Heart left ventricle (tissue), 16 donors: ENCODE results near the gene PALLD. TPM values are rescaled to one million over a fixed set of nuclear protein-coding genes. Genes with fewer than 3 reads are reported as not detected.
A peak's percentile ranks its signal among the peaks of the same experiment; 100 is the strongest.

ENCODE experiments used
- ATAC-seq, 4 donors: fragments of 200-7000 bp; cut with Tn5 transposase; one replicate each; pipeline ENCODE4 v1.9.1; 2020 to 2022; ENCODE audit warnings: moderate library complexity in 4 of 4, mild to moderate bottlenecking in 3 of 4, moderate number of reproducible peaks in 1 of 4
- DNase-seq, 5 donors: peaks; one replicate each; pipeline ENCODE4 v3.0.0-alpha.2; 2020
- H3K27ac ChIP-seq, 12 donors: fragments of 200-600 bp; sonication (generic) in 4 of 12; one replicate each; pipeline versions ENCODE4 v1.5.0 to v1.8.0; 2016 to 2022; ENCODE audit warnings: mild to moderate bottlenecking in 2 of 12
- H3K27me3 ChIP-seq, 9 donors: fragments of 200-600 bp; sonication (generic) in 2 of 9; one replicate each; pipeline versions ENCODE4 v1.5.1 to v1.8.0; 2016 to 2022; ENCODE audit warnings: mild to moderate bottlenecking in 3 of 9
- H3K36me3 ChIP-seq, 9 donors: fragments of 200-600 bp; sonication (generic) in 2 of 9; one replicate each; pipeline versions ENCODE4 v1.5.0 to v1.8.0; 2018 to 2022; ENCODE audit warnings: mild to moderate bottlenecking in 2 of 9
- H3K4me1 ChIP-seq, 12 donors: fragments of 200-600 bp; sonication (generic) in 4 of 12; one replicate each; pipeline versions ENCODE4 v1.5.0 to v1.8.0; 2016 to 2022; ENCODE audit warnings: mild to moderate bottlenecking in 3 of 12
- H3K4me3 ChIP-seq, 12 donors: fragments of 200-600 bp; sonication (generic) in 4 of 12; one replicate each; pipeline versions ENCODE4 v1.5.0 to v1.8.0; 2017 to 2022; ENCODE audit warnings: mild to moderate bottlenecking in 9 of 12, moderate library complexity in 4 of 12
- H3K9me3 ChIP-seq, 12 donors: fragments of 200-600 bp; sonication (generic) in 4 of 12; one replicate each; pipeline versions ENCODE4 v1.5.0 to v1.8.0; 2016 to 2022; ENCODE audit warnings: mild to moderate bottlenecking in 1 of 12
- POLR2A ChIP-seq, 2 donors: fragments of 450-650 bp; IDR thresholded peaks; one replicate each; pipeline ENCODE4 v1.6.1; 2017; ENCODE audit warnings: antibody characterized with exemption in 2 of 2, mild to moderate bottlenecking in 2 of 2, moderate library complexity in 2 of 2
- WGBS, 4 donors: extraction: QIAGEN DNeasy Blood & Tissue Kit in 2 of 4; methylation state at CpG; one replicate each; pipeline versions ENCODE4 v1.1.5 to v1.1.7; 2013 to 2018; 5-methylcytosine and 5-hydroxymethylcytosine counted together
- intact Hi-C, 10 donors: fragments of 100-400 bp; cut with DNase I; formaldehyde crosslinking; loops; one replicate each; pipeline versions ENCODE4 v1.11.1 to v1.14.2; 2022
- polyA plus RNA-seq, 2 donors: library from polyadenylated mRNA; stranded (reverse); fragments of 200-250 nt; gene quantifications; one replicate each; pipeline ENCODE4 v1.2.3, GENCODE V29; 2013
- total RNA-seq, 9 donors: library from RNA; depleted of rRNA in 2 of 9; stranded (reverse); fragments of >200 nt in 2 of 9; fragmentation: NEBNext Ultra II Directional in 3 of 9; extraction: Animal tissue kit (Norgen Biotek cat#: 25700) in 3 of 9; gene quantifications; one replicate each; pipeline versions ENCODE4 v1.1.0 to v1.2.4, GENCODE V29; 2016 to 2023
- TF ChIP-seq, protein P1 (sequence below), 12 donors: fragments of 200-600 bp; sonication (generic) in 4 of 12; IDR thresholded peaks; one replicate each; pipeline versions ENCODE4 v1.5.0 to v1.8.0; 2018 to 2022; ENCODE audit warnings: antibody characterized with exemption in 12 of 12, mild to moderate bottlenecking in 5 of 12
- donor health status: ischemic (EF 13 %, LVEDD 7.1; RV severe dilation, severe dysfunction).
- donor health status: healthy with polysubstance abuse.
- donor health status: DM: no; HTN: yes; CAD: no.
- donor health status: DM: no; HTN: no; CAD: no.
- donor health status: ischemic (EF 25% LVEDD 6.9; RV normal size, moderate dysfunction).
- donor health status: ischemic (EF 25% LVEDD 5.7; RV mildly dilated, moderate dysfunction).
- donor health status: healthy.
- donor health status: DM: yes; HTN: yes; CAD: no.
- donor health status: ischemic (EF 35%, LVEDD 5.7; RV mildly dilated, moderate dysfunction).
- donor health status: nonischemic (EF 11% LVEDD 7.7; RV severe dilation, severe dysfunction).
- donor health status: DM: yes; HTN: yes; CAD: no.
- donor health status: PGD.
- donor health status: ischemic (EF 29% LVEDD 5.4; RV normal size, mild dysfunction).
- donor health status: nonischemic (EF 23%, LVEDD 6.1; RV moderate dilation, normal function).

Gene PALLD
- total and polyA plus RNA-seq, 11 donors, result 193 to 1,428 (median 1,015) TPM

DNA sequence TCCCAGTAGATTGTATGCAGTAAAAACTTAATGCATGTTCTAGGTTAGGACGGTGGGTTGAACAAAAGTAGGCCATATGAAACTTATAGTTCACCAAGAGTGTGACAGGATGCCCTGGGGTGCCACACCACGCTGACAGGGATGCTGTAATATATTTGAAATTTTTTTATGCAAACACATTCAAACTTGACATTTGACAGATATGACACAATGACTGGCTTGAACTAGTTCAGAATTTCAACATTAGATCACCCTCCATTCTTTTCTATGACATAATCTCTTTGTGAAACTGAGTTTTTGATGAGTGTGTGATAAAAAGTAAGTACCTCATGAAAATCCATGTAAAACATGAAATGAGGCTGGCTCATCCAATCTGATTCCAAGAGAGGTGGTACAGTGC lies 198.4 kb downstream of the PALLD start:
- intact Hi-C loops, result loop anchor here in 3 of 10 donors (10.0 kb wide), 2 partner anchors 110 to 180 kb away; no protein-coding TSS in a partner anchor
- Histone ChIP-seq H3K27ac (peak overlapping the region in 6 of 12 donors; percentile 10 to 66 (median 48)), H3K27me3 (no peaks in the 10 kb centered on the region), H3K36me3 (peaks cover 0 to 81% (median 0%) of the 10 kb centered on the region in 9 donors), H3K4me1 (peaks cover 0 to 23% (median 2%) of the 10 kb centered on the region in 12 donors), H3K4me3 (no peak overlapping the region), H3K9me3 (no peaks in the 10 kb centered on the region)
- ATAC-seq (peak in 1 of 4 donors; percentile 23), DNase-seq (no peak)
- 83 to 89% (median 85%) methylated on average over 2 of the region's 2 CpGs for WGBS, 4 donors
- TF ChIP-seq POLR2A (IDR thresholded peaks at IDR 0.05), result no peak
- TF ChIP-seq, protein P1, sequence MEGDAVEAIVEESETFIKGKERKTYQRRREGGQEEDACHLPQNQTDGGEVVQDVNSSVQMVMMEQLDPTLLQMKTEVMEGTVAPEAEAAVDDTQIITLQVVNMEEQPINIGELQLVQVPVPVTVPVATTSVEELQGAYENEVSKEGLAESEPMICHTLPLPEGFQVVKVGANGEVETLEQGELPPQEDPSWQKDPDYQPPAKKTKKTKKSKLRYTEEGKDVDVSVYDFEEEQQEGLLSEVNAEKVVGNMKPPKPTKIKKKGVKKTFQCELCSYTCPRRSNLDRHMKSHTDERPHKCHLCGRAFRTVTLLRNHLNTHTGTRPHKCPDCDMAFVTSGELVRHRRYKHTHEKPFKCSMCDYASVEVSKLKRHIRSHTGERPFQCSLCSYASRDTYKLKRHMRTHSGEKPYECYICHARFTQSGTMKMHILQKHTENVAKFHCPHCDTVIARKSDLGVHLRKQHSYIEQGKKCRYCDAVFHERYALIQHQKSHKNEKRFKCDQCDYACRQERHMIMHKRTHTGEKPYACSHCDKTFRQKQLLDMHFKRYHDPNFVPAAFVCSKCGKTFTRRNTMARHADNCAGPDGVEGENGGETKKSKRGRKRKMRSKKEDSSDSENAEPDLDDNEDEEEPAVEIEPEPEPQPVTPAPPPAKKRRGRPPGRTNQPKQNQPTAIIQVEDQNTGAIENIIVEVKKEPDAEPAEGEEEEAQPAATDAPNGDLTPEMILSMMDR (IDR thresholded peaks at IDR 0.05), result no peak

DNA sequence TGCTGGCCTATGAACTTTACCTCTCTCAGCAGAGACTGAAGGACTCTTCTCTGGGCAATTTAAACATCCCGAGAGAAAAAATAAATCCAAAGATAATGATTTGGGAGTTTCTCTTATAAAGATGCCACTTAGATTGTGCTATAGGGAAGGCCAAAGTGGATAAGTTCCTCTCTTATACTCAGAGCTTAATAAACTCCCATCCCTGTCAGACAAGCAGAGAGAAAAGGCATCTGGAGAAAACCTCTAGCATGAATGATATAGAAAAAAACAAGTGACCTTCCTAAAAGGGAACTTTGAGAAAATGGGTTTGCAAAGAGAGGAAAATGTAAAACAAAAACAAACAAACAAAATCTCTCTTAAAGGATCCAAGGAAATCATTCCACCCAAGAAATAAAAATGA lies 199.4 kb downstream of the PALLD start:
- WGBS, 4 donors, result 79 to 90% (median 86%) methylated on average over 1 of the region's 1 CpG
- Histone ChIP-seq H3K27ac (peak overlapping the region in 2 of 12 donors; percentile 13 to 22), H3K9me3 (no peaks in the 10 kb centered on the region), H3K36me3 (peaks cover 0 to 81% (median 0%) of the 10 kb centered on the region in 9 donors), H3K27me3 (no peaks in the 10 kb centered on the region), H3K4me3 (no peak overlapping the region), H3K4me1 (peaks cover 0 to 23% (median 2%) of the 10 kb centered on the region in 12 donors)
- DNase-seq (no peak), ATAC-seq (no peak)
- intact Hi-C loops, result loop anchor here in 3 of 10 donors (10.0 kb wide), 2 partner anchors 111 to 181 kb away; no protein-coding TSS in a partner anchor
- TF ChIP-seq, protein P1 (IDR thresholded peaks at IDR 0.05), result no peak
- TF ChIP-seq POLR2A (IDR thresholded peaks at IDR 0.05), result no peak

DNA sequence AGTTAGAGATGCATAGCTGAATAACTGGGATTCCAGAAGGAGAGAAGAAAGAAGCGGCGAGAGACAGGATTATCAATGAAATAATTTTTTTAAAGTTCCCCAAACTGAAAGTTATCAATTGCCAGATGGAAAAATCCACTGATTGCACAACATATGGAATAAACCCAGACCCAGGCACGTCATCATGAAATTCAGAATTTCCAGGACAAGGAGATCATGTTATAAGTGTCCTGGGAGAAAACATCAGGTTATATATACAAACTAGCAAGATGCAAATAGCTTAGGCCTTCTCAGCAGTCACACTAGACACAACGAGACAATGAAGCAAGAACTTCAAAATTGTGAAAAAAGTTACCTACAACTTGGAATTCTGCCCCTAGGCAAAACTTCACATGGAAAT lies 200.0 kb downstream of the PALLD start:
- Histone ChIP-seq H3K9me3 (no peaks in the 10 kb centered on the region), H3K4me1 (peaks cover 0 to 23% (median 2%) of the 10 kb centered on the region in 12 donors), H3K27me3 (no peaks in the 10 kb centered on the region), H3K4me3 (no peak overlapping the region), H3K36me3 (peaks cover 0 to 81% (median 0%) of the 10 kb centered on the region in 9 donors), H3K27ac (no peak overlapping the region)
- intact Hi-C loops, result loop anchor here in 3 of 10 donors (10.0 kb wide), 2 partner anchors 112 to 182 kb away; no protein-coding TSS in a partner anchor
- TF ChIP-seq, protein P1 (IDR thresholded peaks at IDR 0.05), result no peak
- TF ChIP-seq POLR2A (IDR thresholded peaks at IDR 0.05), result no peak
- 92 to 95% (median 94%) methylated on average over 4 of the region's 4 CpGs for WGBS, 4 donors
- DNase-seq (no peak), ATAC-seq (no peak)

DNA sequence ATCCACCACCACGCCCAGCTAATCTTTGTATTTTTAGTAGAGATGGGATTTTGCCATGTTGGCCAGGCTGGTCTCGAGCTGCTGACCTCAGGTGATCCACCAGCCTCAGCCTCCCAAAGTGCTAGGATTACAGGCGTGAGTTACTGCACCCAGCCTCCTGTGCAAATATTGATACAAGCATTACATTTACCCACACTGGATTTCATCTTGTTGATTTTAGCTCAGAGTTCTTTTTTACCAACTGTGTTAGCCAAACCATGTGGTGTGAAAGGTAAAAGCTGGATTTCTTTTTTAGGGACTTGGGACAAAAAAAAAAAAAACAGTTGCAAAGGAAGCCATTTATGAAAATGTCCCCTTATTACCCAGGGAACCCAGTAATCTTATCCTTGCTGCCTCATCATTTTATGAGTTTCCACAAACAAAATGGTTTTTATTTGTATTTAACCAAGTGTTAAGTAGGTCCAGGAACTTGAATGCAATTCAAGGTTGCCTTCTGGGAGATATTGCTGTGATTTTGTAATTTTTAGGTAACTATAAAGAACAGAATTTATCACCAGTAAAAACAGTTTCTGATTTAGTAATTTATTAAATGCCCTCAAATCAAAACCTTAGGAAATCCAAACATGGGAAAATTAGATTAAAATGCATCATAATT lies 202.5 kb downstream of the PALLD start:
- TF ChIP-seq POLR2A (IDR thresholded peaks at IDR 0.05), result no peak
- TF ChIP-seq, protein P1 (IDR thresholded peaks at IDR 0.05), result no peak
- Histone ChIP-seq H3K27ac (no peak overlapping the region), H3K9me3 (no peaks in the 10 kb centered on the region), H3K36me3 (peaks cover 0 to 67% (median 0%) of the 10 kb centered on the region in 9 donors), H3K27me3 (no peaks in the 10 kb centered on the region), H3K4me1 (peaks cover 0 to 7% (median 0%) of the 10 kb centered on the region in 12 donors), H3K4me3 (no peak overlapping the region)
- DNase-seq (no peak), ATAC-seq (no peak)
- intact Hi-C loops, result loop anchor here in 3 of 10 donors (10.0 kb wide), 2 partner anchors 115 to 185 kb away; no protein-coding TSS in a partner anchor
- 70 to 93% (median 82%) methylated on average over 3 of the region's 3 CpGs for WGBS, 4 donors
